ENCODE results near the gene OR51E1. TPM values are rescaled to one million over a fixed set of nuclear protein-coding genes. Genes with fewer than 3 reads are reported as not detected.
A peak's percentile ranks its signal among the peaks of the same experiment; 100 is the strongest.

OR51E1 gene, protein sequence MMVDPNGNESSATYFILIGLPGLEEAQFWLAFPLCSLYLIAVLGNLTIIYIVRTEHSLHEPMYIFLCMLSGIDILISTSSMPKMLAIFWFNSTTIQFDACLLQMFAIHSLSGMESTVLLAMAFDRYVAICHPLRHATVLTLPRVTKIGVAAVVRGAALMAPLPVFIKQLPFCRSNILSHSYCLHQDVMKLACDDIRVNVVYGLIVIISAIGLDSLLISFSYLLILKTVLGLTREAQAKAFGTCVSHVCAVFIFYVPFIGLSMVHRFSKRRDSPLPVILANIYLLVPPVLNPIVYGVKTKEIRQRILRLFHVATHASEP
- total RNA-seq (1 to 10 TPM in 3 of 4 donors, under 1 TPM in 1; 0.33 to 2.2 (median 1.6) TPM), polyA plus RNA-seq (under 1 TPM in 2 of 3 donors, not detected in 1; 0.23 to 0.50 TPM)

DNA sequence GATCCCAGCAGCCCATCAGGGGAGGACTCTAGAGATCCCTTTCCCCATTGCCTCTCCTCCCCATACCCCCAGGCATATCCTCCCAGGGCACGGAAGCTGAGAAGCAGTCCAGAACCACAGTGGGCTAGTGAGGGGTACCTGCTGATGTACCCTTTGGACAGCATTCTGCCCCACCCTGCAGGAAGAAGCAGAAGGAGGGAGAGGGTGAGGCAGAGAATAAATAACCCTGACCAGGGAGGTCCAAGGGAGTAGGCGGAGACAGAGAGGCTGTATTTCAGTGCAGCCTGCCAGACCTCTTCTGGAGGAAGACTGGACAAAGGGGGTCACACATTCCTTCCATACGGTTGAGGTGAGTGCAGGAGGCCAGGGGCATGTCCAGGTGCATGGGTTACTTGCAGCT, at the start of gene OR51E1:
TSS of gene OR51E1 (plus strand) at position 301 of the 400 bp plus-strand sequence. CDS start 8,545 bp downstream, outside the sequence.
- intact Hi-C loops (cut with DNase I), result loop anchor here (5.0 kb wide), 1 partner anchor 54 kb away; the partner anchor contains the start of gene OR51E2
- Histone ChIP-seq H3K36me3 (no peaks in the 10 kb centered on the region), H3K27ac (peak within 1 kb of the TSS in 1 of 4 donors; percentile 72), H3K9me3 (no peaks in the 10 kb centered on the region), H3K4me3 (no peak within 1 kb of the TSS), H3K4me1 (peaks cover 0 to 52% (median 47%) of the 10 kb centered on the region in 4 donors), H3K27me3 (no peaks in the 10 kb centered on the region)
- no peak for TF ChIP-seq CTCF (IDR thresholded peaks at IDR 0.05)
- TF ChIP-seq POLR2A (IDR thresholded peaks at IDR 0.05), result no peak
- no peak for TF ChIP-seq EP300 (IDR thresholded peaks at IDR 0.05)
- TF ChIP-seq POLR2AphosphoS5 (IDR thresholded peaks at IDR 0.05), result no peak
- no peak for DNase-seq
- WGBS, 2 donors, result 62 to 82% methylated on average over 3 of the region's 3 CpGs

- Histone ChIP-seq H3K36me3 (peaks cover 0 to 54% (median 25%) of the 10 kb centered on the region in 4 donors), H3K27me3 (no peaks in the 10 kb centered on the region), H3K4me3 (no peak overlapping the region), H3K4me1 (peaks cover 0 to 24% (median 12%) of the 10 kb centered on the region in 4 donors), H3K27ac (no peak overlapping the region), H3K9me3 (no peaks in the 10 kb centered on the region)
- TF ChIP-seq POLR2A (IDR thresholded peaks at IDR 0.05) (no peak), CTCF (IDR thresholded peaks at IDR 0.05) (no peak)
- 89 to 95% methylated on average over 4 of the region's 4 CpGs for WGBS, 2 donors
- intact Hi-C loops (cut with DNase I), result no loop called here
- no peak for DNase-seq
These were observed 38.7 kb upstream of the OR51E1 start for GRCh38 chr11:4605057-4605456.

- DNase-seq, result no peak
These were observed 37.4 kb upstream of the OR51E1 start for GRCh38 chr11:4606231-4607015.

GRCh38 chr11:4607096-4607495, 36.7 kb upstream of the OR51E1 start:
- Histone ChIP-seq H3K36me3 (peaks cover 0 to 33% (median 11%) of the 10 kb centered on the region in 4 donors), H3K9me3 (no peaks in the 10 kb centered on the region), H3K4me1 (peaks cover 0 to 24% (median 12%) of the 10 kb centered on the region in 4 donors), H3K27me3 (no peaks in the 10 kb centered on the region), H3K27ac (peak overlapping the region; percentile 89 to 94 (median 92)), H3K4me3 (peak overlapping the region; percentile 60 to 69 (median 66))
- intact Hi-C loops (cut with DNase I), result no loop called here
- no peak for DNase-seq
- 10 to 24% methylated on average over 6 of the region's 6 CpGs for WGBS, 2 donors
- TF ChIP-seq POLR2AphosphoS5 (IDR thresholded peaks at IDR 0.05), result no peak
- no peak for TF ChIP-seq CTCF (IDR thresholded peaks at IDR 0.05)
- no peak for TF ChIP-seq EP300 (IDR thresholded peaks at IDR 0.05)
- no peak for TF ChIP-seq POLR2A (IDR thresholded peaks at IDR 0.05)

More at GRCh38 chr11:4606231-4607015, 37.4 kb upstream of the OR51E1 start:
- H3K36me3 ChIP-seq, result peaks cover 0 to 40% (median 13%) of the 10 kb centered on the region in 4 donors
- no peaks in the 10 kb centered on the region for H3K27me3 ChIP-seq
- H3K27ac ChIP-seq, result no peak overlapping the region
- peak overlapping the region in 3 of 4 donors; percentile 60 to 69 (median 69) for H3K4me3 ChIP-seq
- 8 to 41% methylated on average over 1 of the region's 1 CpG for WGBS, 2 donors
- H3K9me3 ChIP-seq, result no peaks in the 10 kb centered on the region
- H3K4me1 ChIP-seq, result peaks cover 0 to 24% (median 12%) of the 10 kb centered on the region in 4 donors
- TF ChIP-seq POLR2A (IDR thresholded peaks at IDR 0.05), result no peak
- TF ChIP-seq POLR2AphosphoS5 (IDR thresholded peaks at IDR 0.05), result no peak
- TF ChIP-seq CTCF (IDR thresholded peaks at IDR 0.05), result no peak
- no peak for TF ChIP-seq EP300 (IDR thresholded peaks at IDR 0.05)
- intact Hi-C loops (cut with DNase I), result no loop called here
